Trophoblast cell (in vitro differentiated cells and primary cell): ENCODE data around the gene PATL2.
"Not testable (repeated sequence)": the region's sequence is repeated elsewhere in the genome, so short reads cannot be mapped to it uniquely, and the experiment has no call there.

ENCODE experiments used
- DNase-seq, 2 donors: peaks; one replicate each; pipeline ENCODE4 v3.0.0-alpha.2; 2016
- H2AFZ ChIP-seq: 2 replicates; pipeline ENCODE4 v1.6.1; 2013; ENCODE audit warnings: low read length, moderate library complexity, mild to moderate bottlenecking; ENCODE audit not compliant: insufficient read depth, poor library complexity
- H2AK5ac ChIP-seq: 2 replicates; pipeline ENCODE4 v1.6.1; 2013; ENCODE audit warnings: mild to moderate bottlenecking, low read length
- H2BK120ac ChIP-seq: 2 replicates; pipeline ENCODE4 v1.6.1; 2013; ENCODE audit warnings: low read length, mild to moderate bottlenecking, moderate library complexity; ENCODE audit not compliant: insufficient read depth, poor library complexity
- H2BK12ac ChIP-seq: 2 replicates; pipeline ENCODE4 v1.6.1; 2013; ENCODE audit warnings: mild to moderate bottlenecking, low read length, moderate library complexity
- H2BK5ac ChIP-seq: 2 replicates; pipeline ENCODE4 v1.6.1; 2013; ENCODE audit warnings: low read length, low read depth, moderate library complexity, mild to moderate bottlenecking; ENCODE audit not compliant: poor library complexity
- H3K14ac ChIP-seq: 2 replicates; pipeline ENCODE4 v1.6.1; 2013; ENCODE audit warnings: mild to moderate bottlenecking, low read length
- H3K18ac ChIP-seq: 2 replicates; pipeline ENCODE4 v1.6.1; 2013; ENCODE audit warnings: mild to moderate bottlenecking, low read length
- H3K23ac ChIP-seq: 2 replicates; pipeline ENCODE4 v1.6.1; 2013; ENCODE audit warnings: low read length
- H3K27ac ChIP-seq: 2 replicates; pipeline ENCODE4 v1.5.1; 2013; ENCODE audit warnings: low read depth, mild to moderate bottlenecking, inconsistent platforms, low read length, moderate library complexity
- H3K27me3 ChIP-seq: 2 replicates; pipeline ENCODE4 v1.6.1; 2013; ENCODE audit warnings: inconsistent platforms, mild to moderate bottlenecking, low read length, moderate library complexity; ENCODE audit not compliant: insufficient read depth
- H3K36me3 ChIP-seq, 2 experiments: 1 replicate in 1 of 2; 2 replicates in 1 of 2; pipeline ENCODE4 v1.6.1; 2013; ENCODE audit warnings: low read length in 2 of 2, mild to moderate bottlenecking in 2 of 2, moderate library complexity in 1 of 2; ENCODE audit not compliant: insufficient read depth in 2 of 2, control insufficient read depth in 1 of 2
- H3K4ac ChIP-seq: 2 replicates; pipeline ENCODE4 v1.6.1; 2013; ENCODE audit warnings: low read depth, mild to moderate bottlenecking, low read length, moderate library complexity
- H3K4me1 ChIP-seq, 2 experiments: 1 replicate in 1 of 2; 2 replicates in 1 of 2; pipeline ENCODE4 v1.6.1; 2013; ENCODE audit warnings: low read length in 2 of 2, mild to moderate bottlenecking in 2 of 2, moderate library complexity in 1 of 2; ENCODE audit not compliant: insufficient read depth in 2 of 2, control insufficient read depth in 1 of 2
- H3K4me2 ChIP-seq: 2 replicates; pipeline ENCODE4 v1.6.1; 2013; ENCODE audit warnings: inconsistent platforms, mild to moderate bottlenecking, low read length, moderate library complexity
- H3K4me3 ChIP-seq: 2 replicates; pipeline ENCODE4 v1.5.1; 2013; ENCODE audit warnings: mild to moderate bottlenecking, low read depth, low read length, inconsistent platforms
- H3K79me1 ChIP-seq: one replicate; pipeline ENCODE4 v1.6.1; 2013; ENCODE audit warnings: low read length
- H3K79me2 ChIP-seq: 2 replicates; pipeline ENCODE4 v1.6.1; 2013; ENCODE audit warnings: low read length, mild to moderate bottlenecking; ENCODE audit not compliant: control insufficient read depth, insufficient read depth, poor library complexity
- H3K9ac ChIP-seq: 2 replicates; pipeline ENCODE4 v1.6.1; 2013; ENCODE audit warnings: mild to moderate bottlenecking, low read length
- H3K9me3 ChIP-seq: 2 replicates; pipeline ENCODE4 v1.6.1; 2013; ENCODE audit warnings: low read depth, mild to moderate bottlenecking, control low read depth, inconsistent platforms, low read length; ENCODE audit not compliant: insufficient read depth
- H4K12ac ChIP-seq: 2 replicates; pipeline ENCODE4 v1.6.1; 2013; ENCODE audit warnings: low read depth, mild to moderate bottlenecking, low read length, moderate library complexity
- H4K8ac ChIP-seq: 2 replicates; pipeline ENCODE4 v1.6.1; 2013; ENCODE audit warnings: low read depth, mild to moderate bottlenecking, low read length, moderate library complexity
- H4K91ac ChIP-seq: one replicate; pipeline ENCODE4 v1.6.1; 2013; ENCODE audit warnings: low read depth, mild to moderate bottlenecking, low read length, moderate library complexity
- WGBS: extraction: QIAGEN DNeasy Blood & Tissue Kit; methylation state at CpG from one replicate; pipeline ENCODE4 v1.1.7; 2013; ENCODE audit warnings: missing lambda C conversion rate; ENCODE audit not compliant: insufficient read length, insufficient coverage; ENCODE audit errors: extremely low coverage; 5-methylcytosine and 5-hydroxymethylcytosine counted together

The PATL2 gene

GRCh38 chr15:44633603-44634002 lies 77.5 kb downstream of the PATL2 start:
- no peak overlapping the region for H4K8ac ChIP-seq
- H4K12ac ChIP-seq: no peak overlapping the region
- H3K79me2 ChIP-seq: no peaks in the 10 kb centered on the region
- no peak overlapping the region for H3K23ac ChIP-seq
- no peak overlapping the region for H3K18ac ChIP-seq
- H2AFZ ChIP-seq: no peak overlapping the region
- no peak overlapping the region for H4K91ac ChIP-seq
- H2BK120ac ChIP-seq: no peak overlapping the region
- H3K4me3 ChIP-seq: no peak overlapping the region
- no peak overlapping the region for H2BK12ac ChIP-seq
- no peak overlapping the region for H2AK5ac ChIP-seq
- no peaks in the 10 kb centered on the region for H3K4me1 ChIP-seq
- H3K9me3 ChIP-seq: no peaks in the 10 kb centered on the region
- no peak overlapping the region for H3K27ac ChIP-seq
- no peak overlapping the region for H3K14ac ChIP-seq
- H3K4ac ChIP-seq: no peak overlapping the region
- no CpG with 5 or more reads among the region's 5 CpGs for WGBS
- no peak overlapping the region for H3K9ac ChIP-seq
- H3K4me2 ChIP-seq: no peak overlapping the region
- DNase-seq: peak in 1 of 2 donors; percentile 2
- H2BK5ac ChIP-seq: no peak overlapping the region
- no peaks in the 10 kb centered on the region for H3K79me1 ChIP-seq
- H3K27me3 ChIP-seq: no peaks in the 10 kb centered on the region
- peaks cover 11 to 24% of the 10 kb centered on the region in 2 experiments for H3K36me3 ChIP-seq

DNA sequence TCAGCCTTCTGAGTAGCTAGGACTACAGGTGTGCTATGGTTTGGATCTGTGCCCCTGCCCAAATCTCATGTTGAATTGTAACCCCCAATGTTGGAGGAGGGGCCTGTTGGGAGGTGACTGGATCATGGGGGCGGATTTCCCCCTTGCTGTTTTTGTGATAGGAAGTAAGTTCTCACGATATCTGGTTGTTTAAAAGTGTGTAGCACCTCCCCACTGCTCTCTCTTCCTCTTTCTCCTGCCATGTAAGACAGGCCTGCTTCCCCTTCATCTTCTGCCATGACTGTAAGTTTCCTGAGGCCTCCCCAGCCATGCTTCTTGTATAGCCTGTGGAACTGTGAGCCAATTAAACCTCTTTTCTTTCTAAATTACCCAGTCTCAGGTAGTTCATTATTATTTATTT lies 85.8 kb downstream of the PATL2 start:
- not testable (repeated sequence) for H3K4me1 ChIP-seq, H2BK5ac ChIP-seq, H2AFZ ChIP-seq, H3K79me1 ChIP-seq, H3K9ac ChIP-seq, H3K18ac ChIP-seq, H3K23ac ChIP-seq, H3K79me2 ChIP-seq, DNase-seq, H4K12ac ChIP-seq, H3K9me3 ChIP-seq, H3K27ac ChIP-seq, H3K27me3 ChIP-seq, H4K8ac ChIP-seq, H4K91ac ChIP-seq, H3K4ac ChIP-seq, H2AK5ac ChIP-seq, H2BK12ac ChIP-seq, H3K14ac ChIP-seq, H3K4me3 ChIP-seq, H3K4me2 ChIP-seq, H2BK120ac ChIP-seq
- peaks cover 16 to 20% of the 10 kb centered on the region in 2 experiments for H3K36me3 ChIP-seq
- no CpG with 5 or more reads among the region's 2 CpGs for WGBS

- Histone ChIP-seq H3K36me3 (peaks cover 16 to 18% of the 10 kb centered on the region in 2 experiments), H3K4me1 (no peaks in the 10 kb centered on the region), H2BK120ac (no peak overlapping the region), H4K91ac (no peak overlapping the region), H3K18ac (no peak overlapping the region), H3K79me1 (no peaks in the 10 kb centered on the region), H3K79me2 (no peaks in the 10 kb centered on the region), H3K23ac (no peak overlapping the region), H2BK12ac (no peak overlapping the region), H3K4me3 (no peak overlapping the region), H2AFZ (no peak overlapping the region), H3K14ac (no peak overlapping the region), H3K9ac (no peak overlapping the region), H2BK5ac (no peak overlapping the region), H2AK5ac (no peak overlapping the region), H3K27ac (no peak overlapping the region), H3K9me3 (no peaks in the 10 kb centered on the region), H3K4ac (no peak overlapping the region), H3K4me2 (no peak overlapping the region), H3K27me3 (no peaks in the 10 kb centered on the region), H4K12ac (no peak overlapping the region), H4K8ac (no peak overlapping the region)
- DNase-seq: no peak
These were observed 87.9 kb downstream of the PATL2 start for GRCh38 chr15:44623178-44623577.

GRCh38 chr15:44620081-44620480 lies 91.0 kb downstream of the PATL2 start:
- no peak overlapping the region for H3K4me3 ChIP-seq
- DNase-seq: no peak
- no CpG with 5 or more reads among the region's 1 CpG for WGBS
- H3K27me3 ChIP-seq: no peaks in the 10 kb centered on the region
- no peak overlapping the region for H2AK5ac ChIP-seq
- H3K9me3 ChIP-seq: no peaks in the 10 kb centered on the region
- no peak overlapping the region for H3K27ac ChIP-seq
- no peak overlapping the region for H3K18ac ChIP-seq
- H4K8ac ChIP-seq: no peak overlapping the region
- H3K36me3 ChIP-seq: peaks cover 14 to 15% of the 10 kb centered on the region in 2 experiments
- no peaks in the 10 kb centered on the region for H3K79me2 ChIP-seq
- H3K23ac ChIP-seq: no peak overlapping the region
- H2BK5ac ChIP-seq: no peak overlapping the region
- no peak overlapping the region for H2AFZ ChIP-seq
- H4K91ac ChIP-seq: no peak overlapping the region
- no peaks in the 10 kb centered on the region for H3K79me1 ChIP-seq
- H3K9ac ChIP-seq: no peak overlapping the region
- H3K4me1 ChIP-seq: no peaks in the 10 kb centered on the region
- H3K4me2 ChIP-seq: no peak overlapping the region
- no peak overlapping the region for H3K14ac ChIP-seq
- H2BK120ac ChIP-seq: no peak overlapping the region
- no peak overlapping the region for H4K12ac ChIP-seq
- no peak overlapping the region for H2BK12ac ChIP-seq
- H3K4ac ChIP-seq: no peak overlapping the region
